HepG2 (cell line): ENCODE results near the gene LGALS1. TPM values are rescaled to one million over a fixed set of nuclear protein-coding genes. Genes with fewer than 3 reads are reported as not detected.

Experiments
- ATAC-seq: fragments of 200-7000 bp; cut with Tn5 transposase; 3 replicates; pipeline ENCODE4 v1.9.1; 2020; ENCODE audit warnings: mild to moderate bottlenecking, moderate library complexity
- Bru-seq: library from RNA; stranded (reverse); fragments of 400-500 nt; gene quantifications from one replicate; lab custom pipeline; 2021; lab: Mats Ljungman, UMichigan
- BruChase-seq, 2 experiments: library from RNA; stranded (reverse); fragments of 400-500 nt; gene quantifications; one replicate each; lab custom pipeline; 2021; lab: Mats Ljungman, UMichigan
- BruUV-seq: library from RNA; stranded (reverse); fragments of 400-500 nt; replicated peaks from 2 replicates; lab custom pipeline; 2021; lab: Mats Ljungman, UMichigan
- CTCF ChIA-PET: fragments of 300-600 bp; formaldehyde crosslinking; extraction: SDS; loops from one replicate; lab custom pipeline; 2021; ENCODE audit warnings: low total read pairs, inconsistent platforms, low intra/inter-chr PET ratio; lab: Yijun Ruan, JAX
- POLR2A ChIA-PET: fragments of 350-600 bp; sonication (Branson Sonifier 250); formaldehyde crosslinking; loops from one replicate; lab custom pipeline; 2020; ENCODE audit warnings: antibody characterized with exemption, inconsistent platforms; lab: Yijun Ruan, JAX
- DNase-seq: peaks from one replicate; pipeline ENCODE4 v3.0.0-alpha.2; 2015; ENCODE audit warnings: low spot score
- FAIRE-seq: peaks from 3 replicates; lab custom pipeline; 2011; peaks lifted over from hg19 to GRCh38; lab: Jason Lieb, UNC
- H2AFZ ChIP-seq: one replicate; pipeline ENCODE4 v1.6.1; 2011; ENCODE audit warnings: low read length, inconsistent platforms
- H3K27ac ChIP-seq: fragments of 300-600 bp; 3 replicates; pipeline ENCODE4 v1.8.0; 2011; ENCODE audit warnings: mixed run types, mild to moderate bottlenecking, mixed read lengths, low read length, inconsistent platforms; ENCODE audit not compliant: insufficient read depth; ENCODE audit errors: extremely low read length
- H3K27me3 ChIP-seq, 2 experiments: fragments of 200-600 bp in 1 of 2; 2 replicates in 1 of 2; 3 replicates in 1 of 2; pipeline versions ENCODE4 v1.6.0 to v1.8.0; 2011; ENCODE audit warnings: low read length in 2 of 2, mild to moderate bottlenecking in 2 of 2, moderate library complexity in 2 of 2, inconsistent platforms in 1 of 2; ENCODE audit not compliant: insufficient read depth in 2 of 2, control insufficient read depth in 1 of 2
- H3K36me3 ChIP-seq, 2 experiments: fragments of 200-600 bp in 1 of 2; replicated peaks in 1 of 2; 2 replicates in 1 of 2; 3 replicates in 1 of 2; pipeline versions ENCODE4 v1.5.1 to v1.8.0; 2011; ENCODE audit warnings: low read length in 2 of 2, inconsistent platforms in 1 of 2; ENCODE audit not compliant: insufficient read depth in 2 of 2, control insufficient read depth in 1 of 2
- H3K4me1 ChIP-seq: 2 replicates; pipeline ENCODE4 v1.5.1; 2012; ENCODE audit warnings: low read length, inconsistent platforms; ENCODE audit not compliant: insufficient read depth
- H3K4me2 ChIP-seq: 2 replicates; pipeline ENCODE4 v1.6.0; 2011; ENCODE audit warnings: low read depth, low read length, inconsistent platforms
- H3K4me3 ChIP-seq, 3 experiments: fragments of 200-600 bp in 1 of 3; sonication (generic), shearing (Covaris generic) in 1 of 3; replicated peaks in 1 of 3; 2 replicates each; pipeline ENCODE4 v1.5.1; 2011 to 2016; ENCODE audit warnings: low read length in 3 of 3, inconsistent platforms in 2 of 3, low read depth in 2 of 3, mild to moderate bottlenecking in 2 of 3, control low read depth in 1 of 3, mixed read lengths in 1 of 3; ENCODE audit not compliant: insufficient read depth in 1 of 3
- H3K79me2 ChIP-seq: one replicate; pipeline ENCODE4 v1.6.1; 2011; ENCODE audit warnings: low read length, inconsistent platforms; ENCODE audit not compliant: insufficient read depth
- H3K9ac ChIP-seq: 2 replicates; pipeline ENCODE4 v1.6.0; 2011; ENCODE audit warnings: mild to moderate bottlenecking, low read depth, low read length, inconsistent platforms; ENCODE audit not compliant: insufficient read depth
- H3K9me3 ChIP-seq: 2 replicates; pipeline ENCODE4 v1.5.1; 2012; ENCODE audit warnings: mild to moderate bottlenecking, low read length
- H4K20me1 ChIP-seq: 2 replicates; pipeline ENCODE4 v1.6.0; 2011; ENCODE audit warnings: inconsistent platforms, mild to moderate bottlenecking, low read length, moderate library complexity; ENCODE audit not compliant: insufficient read depth
- AGO2 ChIP-seq: fragments of 200-400 bp; formaldehyde crosslinking; optimal IDR thresholded peaks from 2 replicates; pipeline ENCODE3; 2017; ENCODE audit warnings: mild to moderate bottlenecking, low read depth, low read length, moderate library complexity
- ARID2 ChIP-seq: sonication (generic); formaldehyde crosslinking; IDR thresholded peaks from 2 replicates; pipeline ENCODE4 v1.8.1; 2022; ENCODE audit warnings: mild to moderate bottlenecking, missing genetic modification reagents, borderline replicate concordance
- KMT2B ChIP-seq: IDR thresholded peaks from 2 replicates; pipeline ENCODE4 v1.6.1; 2016; ENCODE audit warnings: missing genetic modification reagents, missing compliant biosample characterization
- PHF5A ChIP-seq: IDR thresholded peaks from one replicate; pipeline ENCODE4 v1.6.1; 2018; ENCODE audit warnings: low read depth, missing genetic modification reagents; ENCODE audit not compliant: unreplicated experiment
- ZFP1 ChIP-seq: IDR thresholded peaks from 2 replicates; pipeline ENCODE4 v1.6.1; 2016
- ZKSCAN1 ChIP-seq: fragments of 150-350 bp; IDR thresholded peaks from 2 replicates; pipeline ENCODE4 v1.6.1; 2014; ENCODE audit warnings: low read length
- ZKSCAN5 ChIP-seq: sonication (generic); formaldehyde crosslinking; IDR thresholded peaks from 2 replicates; pipeline ENCODE4 v1.5.1; 2020; ENCODE audit warnings: mild to moderate bottlenecking, missing genetic modification reagents
- ZNF605 ChIP-seq: sonication (generic); formaldehyde crosslinking; IDR thresholded peaks from 2 replicates; pipeline ENCODE4 v1.8.0; 2022; ENCODE audit warnings: mild to moderate bottlenecking, missing genetic modification reagents
- ZNF747 ChIP-seq: sonication (generic); formaldehyde crosslinking; IDR thresholded peaks from 2 replicates; pipeline ENCODE4 v1.8.1; 2023; ENCODE audit warnings: missing genetic modification reagents, mild to moderate bottlenecking, borderline replicate concordance
- ZNF777 ChIP-seq: sonication (generic); formaldehyde crosslinking; IDR thresholded peaks from 2 replicates; pipeline ENCODE4 v1.4.0; 2020; ENCODE audit warnings: missing genetic modification reagents
- ZSCAN20 ChIP-seq: sonication (generic); formaldehyde crosslinking; IDR thresholded peaks from 2 replicates; pipeline ENCODE4 v1.4.0; 2020; ENCODE audit warnings: missing genetic modification reagents, mild to moderate bottlenecking, borderline replicate concordance
- WGBS: methylation state at CpG from one replicate; pipeline ENCODE4 v1.1.6; 2017; ENCODE audit warnings: low lambda C conversion rate; 5-methylcytosine and 5-hydroxymethylcytosine counted together
- in situ Hi-C: cut with HindIII; loops from 2 replicates; pipeline ENCODE4 v1.10.0; 2017; ENCODE audit warnings: low pct_unique_long_range_greater_than_20kb; ENCODE audit not compliant: extremely low pct_ligation_motif_present
- intact Hi-C: fragments of 100-400 bp; cut with micrococcal nuclease; formaldehyde crosslinking; loops from one replicate; pipeline ENCODE4 v1.10.0; 2022; ENCODE audit not compliant: unreplicated experiment
- long read RNA-seq, 2 experiments: library from RNA in 1 of 2; library from polyadenylated mRNA in 1 of 2; stranded (forward) in 1 of 2; unstranded in 1 of 2; transcript quantifications; one replicate each; pipeline ENCODE4 v2.0.0, GENCODE V29; 2019 to 2022
- polyA minus RNA-seq, 3 experiments: library from RNA; depleted of rRNA, polyadenylated mRNA; stranded (reverse); fragments of >200 nt; gene quantifications; 2 replicates each; pipeline ENCODE4 v1.2.3, GENCODE V29; 2011; ENCODE audit warnings: low replicate concordance in 1 of 3
- polyA plus RNA-seq, 8 experiments: library from polyadenylated mRNA; depleted of rRNA in 3 of 8; stranded (reverse) in 7 of 8; unstranded in 1 of 8; fragments of >200 nt; fragmentation: Illumina TruSeq in 4 of 8; extraction: Trizol in 4 of 8; gene quantifications; 2 replicates each; pipeline versions ENCODE4 v1.2.1 to v1.2.3, GENCODE V29; 2011 to 2016; ENCODE audit warnings: low read depth in 4 of 8, missing spikeins in 1 of 8, mixed read lengths in 1 of 8; ENCODE audit not compliant: insufficient read depth in 1 of 8
- total RNA-seq, 5 experiments: library from RNA; depleted of rRNA; stranded (reverse); fragments of >200 nt; fragmentation: Illumina TruSeq; extraction: Trizol; gene quantifications; 2 replicates each; pipeline ENCODE4 v1.2.3, GENCODE V29; 2016; ENCODE audit warnings: low read depth in 1 of 5
- TF ChIP-seq, protein P1 (sequence below): sonication (generic); formaldehyde crosslinking; IDR thresholded peaks from 2 replicates; pipeline ENCODE4 v1.5.0; 2020; ENCODE audit warnings: missing genetic modification reagents
- TF ChIP-seq, protein P2 (sequence below): sonication (generic); formaldehyde crosslinking; IDR thresholded peaks from 2 replicates; pipeline ENCODE4 v1.8.1; 2023; ENCODE audit warnings: mild to moderate bottlenecking, missing genetic modification reagents
- TF ChIP-seq, protein P3 (sequence below): sonication (generic); formaldehyde crosslinking; IDR thresholded peaks from 2 replicates; pipeline ENCODE4 v1.5.1; 2020; ENCODE audit warnings: missing genetic modification reagents, mild to moderate bottlenecking, borderline replicate concordance

The LGALS1 gene
- total RNA-seq (2016; rRNA removed; fragmentation: Illumina TruSeq; extraction: Trizol) (103 and 124 TPM in 2 replicates), polyA plus RNA-seq (2011; rRNA removed) (858 and 969 TPM in 2 replicates), polyA minus RNA-seq (2011; rRNA and poly(A)+ RNA removed; ENCODE audit: low replicate concordance) (698 and 901 TPM in 2 replicates), Bru-seq, nascent RNA (percentile 65 among the genes with signal in this experiment), BruChase-seq, experiment 1, labeled RNA remaining after a 6-hour chase (percentile 68 among the genes with signal in this experiment), BruChase-seq, experiment 2, labeled RNA remaining after a 2-hour chase (percentile 61 among the genes with signal in this experiment)
- total RNA-seq (2016; cell fraction: cytosol; rRNA removed; fragmentation: Illumina TruSeq; extraction: Trizol; ENCODE audit: low read depth) = 57.9 and 62.2 TPM in 2 replicates
- 112 and 139 TPM in 2 replicates for total RNA-seq (2016; cell fraction: insoluble cytoplasmic fraction; rRNA removed; fragmentation: Illumina TruSeq; extraction: Trizol)
- total RNA-seq (2016; cell fraction: membrane; rRNA removed; fragmentation: Illumina TruSeq; extraction: Trizol) = 82.6 and 91.4 TPM in 2 replicates
- total RNA-seq (2016; cell fraction: nucleus; rRNA removed; fragmentation: Illumina TruSeq; extraction: Trizol) = 41.9 and 43.3 TPM in 2 replicates
- 832 and 1,201 TPM in 2 replicates for polyA plus RNA-seq (2011; cell fraction: cytosol; rRNA removed)
- 345 and 371 TPM in 2 replicates for polyA plus RNA-seq (2011; cell fraction: nucleus; rRNA removed)
- 159 and 278 TPM in 2 replicates for polyA plus RNA-seq (2012)
- polyA plus RNA-seq (2016; cell fraction: cytosol; fragmentation: Illumina TruSeq; extraction: Trizol; ENCODE audit: low read depth) = 67.7 and 71.5 TPM in 2 replicates
- polyA plus RNA-seq (2016; cell fraction: insoluble cytoplasmic fraction; fragmentation: Illumina TruSeq; extraction: Trizol; ENCODE audit: low read depth) = 127 and 134 TPM in 2 replicates
- 86.0 and 88.7 TPM in 2 replicates for polyA plus RNA-seq (2016; cell fraction: membrane; fragmentation: Illumina TruSeq; extraction: Trizol; ENCODE audit: low read depth)
- polyA plus RNA-seq (2016; cell fraction: nucleus; fragmentation: Illumina TruSeq; extraction: Trizol; ENCODE audit: insufficient read depth, low read depth) = 73.5 and 82.4 TPM in 2 replicates
- polyA minus RNA-seq (2011; cell fraction: cytosol; rRNA and poly(A)+ RNA removed) = 108 and 111 TPM in 2 replicates
- polyA minus RNA-seq (2011; cell fraction: nucleus; rRNA and poly(A)+ RNA removed) = 36.1 and 40.8 TPM in 2 replicates
- long read RNA-seq, experiment 1, transcript LGALS1-201 (4 exons, 560 nt) = major isoform, 256 of 276 reads
- long read RNA-seq, experiment 1, partial matches to known transcripts = 2 of 276 reads
- long read RNA-seq, experiment 1, other reads (novel, unspliced or antisense) = 18 of 276 reads
- long read RNA-seq, experiment 2, transcript LGALS1-201 (4 exons, 560 nt) = major isoform, 253 of 290 reads
- long read RNA-seq, experiment 2, partial matches to known transcripts = 8 of 290 reads
- long read RNA-seq, experiment 2, other reads (novel, unspliced or antisense) = 24 of 290 reads

DNA sequence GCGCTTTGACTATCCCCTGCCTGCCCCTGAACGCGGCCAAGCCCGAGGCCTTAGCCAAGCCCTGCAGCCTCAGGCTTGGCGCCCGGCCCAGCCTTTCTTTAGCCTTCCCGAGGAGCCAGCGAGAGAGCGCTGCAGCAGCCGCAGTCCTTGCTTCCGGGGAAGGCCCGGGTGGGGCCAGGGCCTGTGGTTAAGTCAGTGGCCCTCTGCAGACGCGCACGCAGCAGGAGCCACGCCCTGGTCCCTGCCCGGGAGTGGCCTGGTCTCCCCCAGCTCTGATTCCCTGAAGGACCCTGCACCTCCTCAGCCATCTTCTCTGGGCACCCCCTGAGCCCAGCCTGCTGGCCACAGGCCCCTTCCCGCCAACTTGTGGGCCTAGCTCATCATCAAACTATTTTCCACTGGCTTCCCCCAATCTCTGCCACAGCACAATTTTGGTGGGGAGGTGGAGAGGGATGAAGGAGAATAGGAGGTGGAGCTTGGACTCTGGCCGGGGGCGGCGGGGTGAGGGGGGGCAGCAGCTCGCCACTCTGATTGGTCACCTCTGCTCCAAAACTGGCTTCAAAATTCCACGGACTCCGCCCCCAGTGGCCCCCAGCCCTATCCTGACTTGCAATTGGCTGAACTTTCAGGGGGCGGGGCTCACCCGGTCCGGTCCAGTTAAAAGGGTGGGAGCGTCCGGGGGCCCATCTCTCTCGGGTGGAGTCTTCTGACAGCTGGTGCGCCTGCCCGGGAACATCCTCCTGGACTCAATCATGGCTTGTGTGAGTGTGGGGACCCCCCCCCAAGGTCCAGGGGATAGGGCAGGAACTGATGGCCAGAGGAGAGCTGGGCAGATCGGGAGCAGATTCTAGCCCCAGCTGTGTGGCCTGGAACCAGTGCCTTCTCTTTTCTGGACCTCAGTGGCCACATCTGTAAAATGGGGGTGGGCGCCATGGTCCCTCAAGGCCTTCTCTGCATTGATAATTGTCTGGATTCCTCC, at the start of gene LGALS1:
TSS of gene LGALS1 (plus strand) at position 686 of the 979 bp plus-strand sequence. CDS start at position 753, 67 bp downstream.
- POLR2A ChIA-PET = interaction anchor here (1.0 to 6.0 kb wide), 5 partner anchors 8 to 130 kb away, joined by 3 to 120 read pairs (median 5); partner anchors contain the start of genes GGA1, NOL12 and PDXP
- Histone ChIP-seq H4K20me1 (no peaks in the 10 kb centered on the region), H3K27me3 (no peaks in the 10 kb centered on the region), H2AFZ (no peak within 1 kb of the TSS), H3K36me3 (peaks cover 0 to 2% of the 10 kb centered on the region in 2 experiments; a peak in 1 of 5 replicates), H3K79me2 (no peaks in the 10 kb centered on the region), H3K9me3 (no peaks in the 10 kb centered on the region), H3K27ac (peak within 1 kb of the TSS; percentile 33), H3K9ac (peak within 1 kb of the TSS; percentile 71), H3K4me1 (peaks cover 42% of the 10 kb centered on the region), H3K4me2 (peak within 1 kb of the TSS; percentile 96), H3K4me3 (peak within 1 kb of the TSS; percentile 57 to 71 (median 59))
- DNase-seq (peak; percentile 81), FAIRE-seq (peak; percentile 30), ATAC-seq (peak; percentile 77)
- BruUV-seq = no TSS peak
- 0% methylated on average over 6 of the region's 34 CpGs for WGBS
- intact Hi-C loops = no loop called here
- CTCF ChIA-PET = no interaction called here
- in situ Hi-C loops = no loop called here
- TF ChIP-seq ZKSCAN1 = no peak
- no peak for TF ChIP-seq ZNF777 (CRISPR knock-in tag)
- no peak for TF ChIP-seq PHF5A (CRISPR knock-in tag)
- TF ChIP-seq, protein P1, sequence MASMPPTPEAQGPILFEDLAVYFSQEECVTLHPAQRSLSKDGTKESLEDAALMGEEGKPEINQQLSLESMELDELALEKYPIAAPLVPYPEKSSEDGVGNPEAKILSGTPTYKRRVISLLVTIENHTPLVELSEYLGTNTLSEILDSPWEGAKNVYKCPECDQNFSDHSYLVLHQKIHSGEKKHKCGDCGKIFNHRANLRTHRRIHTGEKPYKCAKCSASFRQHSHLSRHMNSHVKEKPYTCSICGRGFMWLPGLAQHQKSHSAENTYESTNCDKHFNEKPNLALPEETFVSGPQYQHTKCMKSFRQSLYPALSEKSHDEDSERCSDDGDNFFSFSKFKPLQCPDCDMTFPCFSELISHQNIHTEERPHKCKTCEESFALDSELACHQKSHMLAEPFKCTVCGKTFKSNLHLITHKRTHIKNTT (CRISPR knock-in tag) = no peak
- TF ChIP-seq ZFP1 (CRISPR knock-in tag) = no peak
- peak; percentile 37; the same call in 1 of the 2 replicates for TF ChIP-seq KMT2B (CRISPR knock-in tag)
- TF ChIP-seq AGO2 = no peak
- TF ChIP-seq ZSCAN20 = no peak
- peak; percentile 67; the same call in 1 of the 2 replicates for TF ChIP-seq ZNF605 (CRISPR knock-in tag)
- TF ChIP-seq, protein P2, sequence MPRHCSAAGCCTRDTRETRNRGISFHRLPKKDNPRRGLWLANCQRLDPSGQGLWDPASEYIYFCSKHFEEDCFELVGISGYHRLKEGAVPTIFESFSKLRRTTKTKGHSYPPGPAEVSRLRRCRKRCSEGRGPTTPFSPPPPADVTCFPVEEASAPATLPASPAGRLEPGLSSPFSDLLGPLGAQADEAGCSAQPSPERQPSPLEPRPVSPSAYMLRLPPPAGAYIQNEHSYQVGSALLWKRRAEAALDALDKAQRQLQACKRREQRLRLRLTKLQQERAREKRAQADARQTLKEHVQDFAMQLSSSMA (CRISPR knock-in tag) = peak; percentile 83; the same call in 1 of the 2 replicates
- TF ChIP-seq, protein P3, sequence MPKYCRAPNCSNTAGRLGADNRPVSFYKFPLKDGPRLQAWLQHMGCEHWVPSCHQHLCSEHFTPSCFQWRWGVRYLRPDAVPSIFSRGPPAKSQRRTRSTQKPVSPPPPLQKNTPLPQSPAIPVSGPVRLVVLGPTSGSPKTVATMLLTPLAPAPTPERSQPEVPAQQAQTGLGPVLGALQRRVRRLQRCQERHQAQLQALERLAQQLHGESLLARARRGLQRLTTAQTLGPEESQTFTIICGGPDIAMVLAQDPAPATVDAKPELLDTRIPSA (CRISPR knock-in tag) = no peak
- TF ChIP-seq ZNF747 = no peak
- no peak for TF ChIP-seq ZKSCAN5 (CRISPR knock-in tag)
- TF ChIP-seq ARID2 (CRISPR knock-in tag) = no peak
